Left lung (tissue), 10 donors: ENCODE data around the gene SNIP1. TPM values are rescaled to one million over a fixed set of nuclear protein-coding genes. Genes with fewer than 3 reads are reported as not detected.
A peak's percentile ranks its signal among the peaks of the same experiment; 100 is the strongest.
"Not testable (repeated sequence)": the region's sequence is repeated elsewhere in the genome, so short reads cannot be mapped to it uniquely, and the experiment has no call there.

Experiments
- ATAC-seq: fragments of 200-7000 bp; cut with Tn5 transposase; one replicate; pipeline ENCODE4 v1.9.1; 2020; ENCODE audit warnings: moderate library complexity
- DNase-seq, 4 donors: peaks; one replicate each; pipeline ENCODE4 v3.0.0-alpha.2; 2013 to 2020
- H3K27ac ChIP-seq, 2 donors: fragments of 200-600 bp; sonication (generic) in 1 of 2; one replicate each; pipeline versions ENCODE4 v1.5.0 to v1.8.0; 2020 to 2021
- H3K27me3 ChIP-seq, 2 donors: fragments of 200-600 bp; sonication (generic) in 1 of 2; one replicate each; pipeline versions ENCODE4 v1.5.0 to v1.8.0; 2020 to 2021
- H3K36me3 ChIP-seq, 2 donors: fragments of 200-600 bp; sonication (generic) in 1 of 2; one replicate each; pipeline versions ENCODE4 v1.5.0 to v1.8.0; 2020 to 2021
- H3K4me1 ChIP-seq, 2 donors: fragments of 200-600 bp; one replicate each; pipeline ENCODE4 v1.8.0; 2021
- H3K4me3 ChIP-seq, 2 donors: fragments of 200-600 bp; sonication (generic) in 1 of 2; one replicate each; pipeline versions ENCODE4 v1.5.0 to v1.8.0; 2020 to 2021; ENCODE audit warnings: mild to moderate bottlenecking in 1 of 2
- H3K9me3 ChIP-seq, 2 donors: fragments of 200-600 bp; sonication (generic) in 1 of 2; one replicate each; pipeline versions ENCODE4 v1.5.0 to v1.8.0; 2020 to 2021
- intact Hi-C, 2 donors: fragments of 100-400 bp; cut with DNase I; formaldehyde crosslinking; loops; one replicate each; pipeline versions ENCODE4 v1.11.2 to v1.14.2; 2022
- polyA plus RNA-seq, 6 donors: library from polyadenylated mRNA; unstranded; fragments of 120-200 nt; gene quantifications; one replicate each; pipeline ENCODE4 v1.2.1, GENCODE V29; 2013; ENCODE audit not compliant: insufficient read length in 6 of 6
- total RNA-seq, 2 donors: library from RNA; stranded (reverse); fragmentation: NEBNext Ultra II Directional; extraction: Animal tissue kit (Norgen Biotek cat#: 25700); gene quantifications; one replicate each; pipeline ENCODE4 v1.2.1, GENCODE V29; 2021
- TF ChIP-seq, protein P1 (sequence below), 2 donors: fragments of 200-600 bp; sonication (generic) in 1 of 2; IDR thresholded peaks; one replicate each; pipeline versions ENCODE4 v1.5.0 to v1.8.0; 2021; ENCODE audit warnings: antibody characterized with exemption in 2 of 2
- donor health status: DM: no; HTN: yes; CAD: no.
- donor health status: DM: no; HTN: no; CAD: no.

SNIP1 gene
- total and polyA plus RNA-seq, 8 donors = 12.3 to 17.3 (median 13.8) TPM

DNA sequence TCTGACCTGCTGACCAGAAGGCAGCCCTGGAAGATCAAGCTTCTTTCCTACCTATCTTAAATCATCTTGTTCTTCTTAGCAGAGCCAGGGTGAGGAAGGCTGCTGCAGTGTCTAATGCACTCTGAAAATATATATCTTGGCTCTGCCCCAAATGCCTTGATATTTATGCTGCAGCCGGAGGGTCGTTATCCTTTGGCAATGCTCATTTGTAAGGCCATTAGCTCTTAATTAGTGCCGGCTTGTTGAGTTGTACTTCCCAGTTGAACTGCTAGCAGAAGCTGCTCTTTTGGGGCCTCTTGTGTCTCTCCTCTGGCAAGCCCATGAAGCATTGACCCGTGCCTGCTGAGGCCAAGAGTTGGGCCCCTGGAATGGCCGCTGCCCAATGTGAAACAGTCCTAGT lies 45.8 kb upstream of the SNIP1 start:
- no peak for ATAC-seq
- Histone ChIP-seq H3K4me3 (no peak overlapping the region), H3K27ac (no peak overlapping the region), H3K27me3 (peaks cover 0 to 7% of the 10 kb centered on the region in 2 donors), H3K36me3 (no peaks in the 10 kb centered on the region), H3K4me1 (peaks cover 4 to 6% of the 10 kb centered on the region in 2 donors), H3K9me3 (no peaks in the 10 kb centered on the region)
- intact Hi-C loops = loop anchor here in 1 of 2 donors (5.0 kb wide), 1 partner anchor 82 kb away; no protein-coding TSS in a partner anchor
- peak in 2 of 4 donors; percentile 17 to 28 for DNase-seq
- TF ChIP-seq, protein P1, sequence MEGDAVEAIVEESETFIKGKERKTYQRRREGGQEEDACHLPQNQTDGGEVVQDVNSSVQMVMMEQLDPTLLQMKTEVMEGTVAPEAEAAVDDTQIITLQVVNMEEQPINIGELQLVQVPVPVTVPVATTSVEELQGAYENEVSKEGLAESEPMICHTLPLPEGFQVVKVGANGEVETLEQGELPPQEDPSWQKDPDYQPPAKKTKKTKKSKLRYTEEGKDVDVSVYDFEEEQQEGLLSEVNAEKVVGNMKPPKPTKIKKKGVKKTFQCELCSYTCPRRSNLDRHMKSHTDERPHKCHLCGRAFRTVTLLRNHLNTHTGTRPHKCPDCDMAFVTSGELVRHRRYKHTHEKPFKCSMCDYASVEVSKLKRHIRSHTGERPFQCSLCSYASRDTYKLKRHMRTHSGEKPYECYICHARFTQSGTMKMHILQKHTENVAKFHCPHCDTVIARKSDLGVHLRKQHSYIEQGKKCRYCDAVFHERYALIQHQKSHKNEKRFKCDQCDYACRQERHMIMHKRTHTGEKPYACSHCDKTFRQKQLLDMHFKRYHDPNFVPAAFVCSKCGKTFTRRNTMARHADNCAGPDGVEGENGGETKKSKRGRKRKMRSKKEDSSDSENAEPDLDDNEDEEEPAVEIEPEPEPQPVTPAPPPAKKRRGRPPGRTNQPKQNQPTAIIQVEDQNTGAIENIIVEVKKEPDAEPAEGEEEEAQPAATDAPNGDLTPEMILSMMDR (IDR thresholded peaks at IDR 0.05) = no peak

DNA sequence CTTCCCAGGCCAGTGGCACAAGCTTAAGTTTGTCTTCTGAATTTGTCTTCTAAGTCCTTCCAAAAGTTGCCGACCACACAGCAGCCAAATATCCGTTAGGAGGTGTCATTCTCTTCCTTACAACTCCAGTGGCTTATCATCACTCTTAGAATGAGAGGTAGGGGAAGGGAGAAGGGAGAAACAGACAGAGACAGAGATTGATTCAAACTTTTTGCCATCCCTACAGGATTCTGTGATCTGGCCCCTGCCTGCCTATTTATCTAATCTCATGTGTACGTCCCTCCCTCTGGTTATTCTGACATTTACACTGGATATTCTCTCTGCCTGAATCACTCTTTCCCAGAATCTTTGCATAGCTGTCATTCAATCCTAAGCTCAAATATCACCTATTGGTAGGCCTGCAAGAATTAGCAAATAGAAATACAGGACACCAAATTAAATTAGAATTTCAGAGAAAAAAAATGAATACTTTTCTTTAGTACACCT lies 42.1 kb upstream of the SNIP1 start:
- TF ChIP-seq, protein P1 (IDR thresholded peaks at IDR 0.05) = no peak
- Histone ChIP-seq H3K36me3 (peaks cover 0 to 20% of the 10 kb centered on the region in 2 donors), H3K27ac (peak overlapping the region; percentile 72 to 87), H3K9me3 (no peaks in the 10 kb centered on the region), H3K4me1 (peaks cover 12 to 22% of the 10 kb centered on the region in 2 donors), H3K27me3 (no peaks in the 10 kb centered on the region), H3K4me3 (peak overlapping the region; percentile 66 to 72)
- no peak for DNase-seq
- peak; percentile 18 for ATAC-seq
- intact Hi-C loops = no loop called here

DNA sequence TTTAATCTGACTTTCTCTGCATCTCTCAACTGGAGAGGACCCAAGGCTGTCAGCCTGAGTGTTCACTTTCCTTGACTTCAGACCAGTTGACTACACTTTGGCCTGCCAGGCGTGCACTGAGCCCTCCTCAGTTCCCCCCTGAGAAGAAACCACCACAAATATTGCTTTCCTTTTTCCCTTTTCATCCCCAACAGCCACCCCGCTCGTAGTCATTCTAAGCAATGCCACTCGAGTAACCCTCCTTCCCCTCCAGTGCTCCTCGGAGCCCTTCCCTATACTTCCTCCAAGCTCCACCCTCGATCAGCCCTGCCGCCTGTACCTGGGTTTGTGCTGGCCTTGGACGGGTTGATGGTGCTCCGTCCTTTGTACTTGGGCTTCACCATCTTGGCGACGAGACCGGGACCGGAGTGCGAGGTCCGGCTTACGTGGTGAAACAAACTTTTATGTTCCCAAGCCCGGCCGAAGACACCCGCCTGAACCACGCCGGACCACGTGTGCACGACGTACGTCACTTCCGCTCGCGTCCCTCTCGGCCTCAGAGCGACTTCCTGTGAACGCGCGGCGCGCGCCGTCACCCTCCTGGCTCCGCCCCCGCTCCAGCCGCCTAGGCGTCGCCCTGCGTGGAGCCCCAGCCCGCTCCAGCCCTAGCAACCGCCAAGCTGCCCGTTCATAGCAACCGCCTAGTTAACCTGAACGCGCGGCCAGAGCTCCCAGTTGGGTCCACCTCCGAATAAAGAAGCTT lies 41.5 kb upstream of the SNIP1 start, which contains the start of gene GNL2:
TSS of gene GNL2 (minus strand) at position 498 of the 742 bp plus-strand sequence. CDS start at position 383, 115 bp downstream.
- Histone ChIP-seq H3K9me3 (no peaks in the 10 kb centered on the region), H3K4me3 (peak within 1 kb of the TSS; percentile 66 to 72), H3K27ac (peak within 1 kb of the TSS; percentile 72 to 87), H3K27me3 (no peaks in the 10 kb centered on the region), H3K4me1 (peaks cover 12 to 22% of the 10 kb centered on the region in 2 donors), H3K36me3 (peaks cover 0 to 26% of the 10 kb centered on the region in 2 donors)
- ATAC-seq = peak; percentile 100
- peak; percentile 98 to 100 (median 98) for DNase-seq
- TF ChIP-seq, protein P1 (IDR thresholded peaks at IDR 0.05) = no peak
- intact Hi-C loops = no loop called here

DNA sequence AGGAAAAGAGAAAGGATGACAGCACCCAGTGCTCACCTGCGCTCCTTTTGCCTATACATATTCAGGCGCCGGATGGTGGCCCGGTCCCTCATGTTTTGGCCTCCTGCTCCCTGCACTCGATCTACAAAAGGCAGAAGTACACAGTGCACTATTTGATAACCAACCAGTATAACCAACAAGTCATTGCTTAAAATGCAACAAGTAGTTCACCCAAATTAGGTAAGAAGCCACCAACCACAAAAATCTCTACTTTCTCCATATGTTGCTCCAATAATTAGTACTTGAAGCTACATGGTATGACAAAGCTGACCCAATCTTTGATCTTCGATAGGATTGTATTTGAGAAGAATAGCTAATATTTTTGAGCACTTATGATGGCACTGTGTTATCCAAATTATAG lies 39.6 kb upstream of the SNIP1 start:
- intact Hi-C loops = no loop called here
- TF ChIP-seq, protein P1 (IDR thresholded peaks at IDR 0.05) = no peak
- peaks cover 12 to 22% of the 10 kb centered on the region in 2 donors for H3K4me1 ChIP-seq
- no peaks in the 10 kb centered on the region for H3K27me3 ChIP-seq
- H3K27ac ChIP-seq = no peak overlapping the region
- H3K9me3 ChIP-seq = no peaks in the 10 kb centered on the region
- H3K4me3 ChIP-seq = no peak overlapping the region
- no peak for DNase-seq
- ATAC-seq = no peak
- H3K36me3 ChIP-seq = peaks cover 0 to 45% of the 10 kb centered on the region in 2 donors

DNA sequence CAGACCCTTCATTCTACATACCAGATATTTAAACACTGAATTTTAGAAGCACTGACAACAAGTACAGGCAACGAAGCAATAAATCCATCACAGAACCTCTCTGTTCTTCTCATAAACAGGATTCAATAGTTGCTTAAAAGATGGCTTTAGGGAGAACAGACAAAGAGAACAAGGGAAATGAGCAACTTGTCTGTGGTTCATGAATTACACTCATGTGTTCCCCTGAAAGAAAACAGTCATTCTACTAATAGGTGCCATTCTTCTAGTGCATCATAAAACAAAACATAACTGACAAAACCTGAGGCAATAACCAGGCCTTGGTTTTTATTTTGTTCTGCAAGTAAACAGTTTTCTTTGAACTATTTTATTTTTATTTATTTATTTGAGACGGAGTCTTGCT lies 34.8 kb upstream of the SNIP1 start:
- DNase-seq (no peak), ATAC-seq (no peak)
- H3K36me3 ChIP-seq = peaks cover 0 to 89% of the 10 kb centered on the region in 2 donors
- no peak overlapping the region for H3K27ac ChIP-seq
- intact Hi-C loops = no loop called here
- peaks cover 0 to 6% of the 10 kb centered on the region in 2 donors for H3K4me1 ChIP-seq
- no peak overlapping the region for H3K4me3 ChIP-seq
- TF ChIP-seq, protein P1 (IDR thresholded peaks at IDR 0.05) = no peak
- H3K9me3 ChIP-seq = no peaks in the 10 kb centered on the region
- H3K27me3 ChIP-seq = no peaks in the 10 kb centered on the region

DNA sequence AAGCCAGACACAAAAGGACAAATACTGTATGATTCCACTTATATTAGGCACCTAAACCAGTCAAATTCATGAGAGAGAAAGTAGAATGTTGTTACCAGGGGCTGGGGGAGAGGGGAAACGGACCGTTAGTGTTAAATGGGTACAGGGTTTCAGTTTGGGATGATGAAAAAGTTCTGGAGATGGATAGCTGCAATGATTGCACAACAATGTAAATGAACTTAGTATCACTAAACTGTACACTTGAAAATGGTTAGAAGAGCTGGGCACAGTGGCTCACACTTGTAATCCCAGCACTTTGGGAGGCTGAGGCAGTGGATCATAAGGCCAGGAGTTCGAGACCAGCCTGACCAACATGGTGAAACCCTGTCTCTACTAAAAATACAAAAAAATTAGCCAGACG lies 30.5 kb upstream of the SNIP1 start:
- H3K4me1 ChIP-seq, H3K27me3 ChIP-seq, H3K27ac ChIP-seq, H3K9me3 ChIP-seq, ATAC-seq, H3K4me3 ChIP-seq, intact Hi-C loops, DNase-seq: not testable (repeated sequence)
- H3K36me3 ChIP-seq = peaks cover 0 to 96% of the 10 kb centered on the region in 2 donors
